ENCODE measurements around the gene TPSB2.

DNA sequence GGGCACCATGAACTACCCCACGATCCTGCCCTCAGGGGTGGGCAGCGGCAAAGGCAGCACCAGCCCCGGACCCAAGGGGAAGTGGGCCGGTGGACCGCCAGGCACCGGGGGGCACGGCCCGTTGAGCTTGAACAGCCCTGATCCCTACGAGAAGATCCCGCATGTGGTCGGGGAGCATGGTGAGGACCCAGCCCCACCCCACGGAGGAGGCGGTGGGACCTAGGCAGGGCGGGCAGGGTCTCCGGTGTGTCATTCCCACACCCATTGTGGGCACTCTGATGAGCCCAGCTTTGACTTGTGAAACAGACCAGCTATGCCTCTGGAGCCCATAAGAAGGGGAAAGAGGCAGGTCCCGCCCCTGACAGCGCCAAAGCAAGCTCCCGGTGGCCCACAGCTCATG is 27.7 kb downstream of the TPSB2 start:
- TF ChIP-seq, protein P1, sequence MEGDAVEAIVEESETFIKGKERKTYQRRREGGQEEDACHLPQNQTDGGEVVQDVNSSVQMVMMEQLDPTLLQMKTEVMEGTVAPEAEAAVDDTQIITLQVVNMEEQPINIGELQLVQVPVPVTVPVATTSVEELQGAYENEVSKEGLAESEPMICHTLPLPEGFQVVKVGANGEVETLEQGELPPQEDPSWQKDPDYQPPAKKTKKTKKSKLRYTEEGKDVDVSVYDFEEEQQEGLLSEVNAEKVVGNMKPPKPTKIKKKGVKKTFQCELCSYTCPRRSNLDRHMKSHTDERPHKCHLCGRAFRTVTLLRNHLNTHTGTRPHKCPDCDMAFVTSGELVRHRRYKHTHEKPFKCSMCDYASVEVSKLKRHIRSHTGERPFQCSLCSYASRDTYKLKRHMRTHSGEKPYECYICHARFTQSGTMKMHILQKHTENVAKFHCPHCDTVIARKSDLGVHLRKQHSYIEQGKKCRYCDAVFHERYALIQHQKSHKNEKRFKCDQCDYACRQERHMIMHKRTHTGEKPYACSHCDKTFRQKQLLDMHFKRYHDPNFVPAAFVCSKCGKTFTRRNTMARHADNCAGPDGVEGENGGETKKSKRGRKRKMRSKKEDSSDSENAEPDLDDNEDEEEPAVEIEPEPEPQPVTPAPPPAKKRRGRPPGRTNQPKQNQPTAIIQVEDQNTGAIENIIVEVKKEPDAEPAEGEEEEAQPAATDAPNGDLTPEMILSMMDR (conservative IDR thresholded peaks at IDR 0.05; ENCODE audit: low read depth, low read length) = no peak
- TF ChIP-seq EZH2phosphoT487 (IDR thresholded peaks at IDR 0.05; ENCODE audit: borderline replicate concordance, low read length) = no peak
